Fibroblast of gingiva (primary cell): ENCODE results near the gene LENG9.
"Not testable (repeated sequence)": the region's sequence is repeated elsewhere in the genome, so short reads cannot be mapped to it uniquely, and the experiment has no call there.

Experiments
- DNase-seq: peaks from one replicate; pipeline ENCODE4 v3.0.0-alpha.2; 2011; ENCODE audit warnings: low read depth

The LENG9 gene

DNA sequence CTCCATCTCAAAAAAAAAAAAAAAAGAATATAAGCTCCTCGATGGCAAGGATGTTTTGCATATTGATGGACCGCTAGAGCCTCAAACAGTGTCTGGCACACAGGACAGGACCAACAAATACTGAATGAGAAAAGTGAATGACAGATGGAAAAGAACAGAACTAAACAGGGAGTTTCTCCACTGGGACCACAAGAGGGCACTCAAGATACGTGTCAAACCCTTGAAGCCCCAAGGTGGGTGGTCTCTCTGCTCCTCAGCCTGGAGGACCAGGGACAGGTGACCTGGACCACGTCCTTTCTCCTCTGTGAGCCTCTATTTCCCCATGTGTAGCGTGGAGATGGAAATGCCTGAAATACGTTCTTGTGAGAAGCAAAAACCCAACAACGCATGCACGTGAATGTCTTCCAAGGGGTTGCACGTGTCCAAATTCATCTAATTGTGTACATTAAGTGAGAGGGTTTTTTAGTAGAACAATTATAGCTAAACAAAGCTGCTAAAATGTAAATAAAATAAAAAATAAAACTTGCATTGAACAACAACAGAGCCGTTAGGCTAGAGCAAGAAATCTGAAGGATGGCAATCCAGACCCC is 15.2 kb upstream of the LENG9 start:
- peak; percentile 28 for DNase-seq

DNA sequence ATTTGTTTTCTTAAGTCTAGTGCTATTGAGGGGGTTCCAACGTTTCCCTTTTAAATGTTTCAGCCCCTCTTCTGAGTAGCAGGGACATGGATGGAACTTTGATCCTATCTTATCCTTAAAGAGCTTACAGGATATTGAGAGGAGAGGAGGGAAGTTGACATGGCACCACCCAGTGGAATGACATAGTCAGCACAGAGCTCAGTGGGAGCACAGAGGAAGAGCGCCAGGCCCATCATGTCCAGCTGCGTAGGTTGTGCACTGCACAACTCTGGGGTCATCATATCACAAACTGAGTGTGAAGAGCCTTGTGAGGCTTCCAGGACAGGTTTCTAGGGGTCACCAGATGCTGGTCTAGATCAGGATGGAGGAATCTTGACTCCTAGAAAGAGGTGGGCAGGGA is 14.1 kb upstream of the LENG9 start:
- no peak for DNase-seq

- DNase-seq = no peak
These were observed 12.1 kb upstream of the LENG9 start for GRCh38 chr19:54475706-54476105.

GRCh38 chr19:54473892-54474372 is 10.4 kb upstream of the LENG9 start:
- no peak for DNase-seq

- peak; percentile 91 for DNase-seq
These were observed 9.7 kb upstream of the LENG9 start, which contains the start of gene CDC42EP5 for GRCh38 chr19:54473071-54473891. Gene CDC42EP5, minus strand, starts transcription at chr19:54473296. Its CDS starts 7,749 bp downstream, at chr19:54465547.

DNA sequence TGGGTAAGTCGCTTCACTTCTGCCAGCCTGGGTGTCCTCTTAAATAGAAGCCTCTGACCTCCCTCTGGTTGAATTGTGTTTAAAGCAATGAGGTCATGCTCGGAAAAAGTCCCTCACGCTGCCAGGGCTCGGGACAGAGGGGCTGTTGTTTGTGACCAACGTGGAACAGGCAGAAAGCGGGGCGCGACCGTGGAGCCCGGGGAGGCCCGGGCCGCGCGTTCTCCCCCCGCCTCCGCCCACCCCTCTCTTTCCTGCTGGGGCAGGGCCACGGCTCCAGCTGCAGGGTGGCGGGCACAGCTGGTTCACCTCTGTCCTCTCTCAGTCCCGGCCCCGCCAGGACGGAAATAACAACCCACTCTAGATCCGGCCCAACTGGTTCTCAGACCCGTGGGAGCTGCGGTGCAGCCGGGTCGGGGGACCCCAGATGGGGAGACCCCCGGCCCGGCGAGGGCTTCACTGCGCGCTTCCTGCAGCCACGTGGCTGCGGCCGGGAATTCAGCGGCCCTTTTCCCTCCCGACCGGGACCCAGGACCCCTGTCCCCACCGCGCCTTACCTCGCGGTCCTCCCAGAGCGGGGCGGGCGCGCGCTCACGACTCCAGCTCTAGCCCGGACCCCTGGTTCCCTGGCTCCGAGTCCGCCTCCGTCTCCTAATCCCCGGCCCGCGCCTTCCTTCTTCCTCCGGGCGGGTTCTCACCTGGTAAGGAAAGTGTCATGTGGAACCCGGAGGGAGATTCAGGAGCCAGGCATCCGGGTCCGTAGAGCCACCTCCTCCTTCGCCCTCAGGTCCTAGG is 7.6 kb upstream of the LENG9 start:
- no peak for DNase-seq

DNA sequence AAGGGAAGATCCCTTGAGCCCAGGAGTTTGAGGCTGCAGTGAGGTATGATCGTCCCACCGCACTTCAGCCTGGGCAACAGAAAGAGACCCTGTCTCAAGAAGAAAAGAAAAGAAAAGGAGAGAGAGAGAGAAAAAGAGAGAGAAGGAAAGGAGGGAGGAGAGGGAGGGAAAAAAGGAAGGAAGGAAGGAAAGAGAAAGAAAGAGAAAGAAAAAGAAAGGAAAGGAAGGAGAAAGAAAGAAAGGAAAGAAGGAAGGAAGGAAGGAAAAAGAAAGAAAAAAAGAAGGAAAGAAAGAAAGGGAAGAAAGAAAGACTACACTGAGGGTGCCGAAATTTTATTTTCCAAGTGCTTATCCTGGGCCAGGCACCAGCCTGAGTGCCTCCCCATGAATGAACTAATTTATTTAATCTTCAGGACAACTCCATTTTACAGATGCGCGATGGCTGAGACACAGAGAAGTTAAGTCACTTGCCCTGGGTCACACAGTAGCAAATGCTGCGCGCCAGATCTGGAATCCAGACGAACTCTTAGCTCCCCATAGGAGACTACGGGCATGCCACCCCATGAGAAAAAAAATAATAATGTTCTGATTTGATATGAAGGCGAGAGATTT is 6.8 kb upstream of the LENG9 start:
- no peak for DNase-seq

- DNase-seq = no peak
These were observed 5.9 kb upstream of the LENG9 start for GRCh38 chr19:54469496-54469934.

- DNase-seq = not testable (repeated sequence)
These were observed 2.5 kb upstream of the LENG9 start for GRCh38 chr19:54466110-54466480.

DNA sequence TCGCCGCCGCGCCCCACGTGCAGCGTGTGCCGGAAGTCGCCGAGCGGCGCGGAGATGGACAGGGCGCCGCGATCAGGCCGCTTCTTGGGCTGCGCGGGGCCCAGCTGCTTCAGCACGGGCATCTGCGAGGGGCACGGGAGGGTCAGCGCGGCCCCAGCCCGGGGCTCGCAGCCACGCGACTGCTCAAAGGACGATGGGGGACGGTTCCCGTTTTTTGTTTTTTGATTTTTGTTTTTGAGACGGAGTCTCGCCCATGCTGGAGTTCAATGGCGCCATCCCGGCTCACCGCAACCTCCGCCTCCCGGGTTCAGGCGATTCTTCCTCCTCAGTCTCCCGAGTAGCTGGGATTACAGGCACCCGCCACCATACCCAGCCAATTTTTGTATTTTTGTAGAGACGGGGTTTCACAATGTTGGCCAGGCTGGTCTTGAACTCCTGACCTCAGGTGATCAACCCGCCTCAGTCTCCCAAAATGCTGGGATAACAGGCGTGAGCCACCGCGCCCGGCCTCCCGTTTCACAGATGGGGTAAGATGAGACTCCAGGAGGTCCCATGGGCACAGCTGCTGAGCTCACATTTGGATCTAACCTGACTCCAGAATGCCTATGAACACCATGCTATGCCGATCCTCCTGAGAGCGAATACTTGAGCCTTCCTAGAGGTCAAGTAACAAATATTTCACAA is 2.0 kb upstream of the LENG9 start:
- no peak for DNase-seq

GRCh38 chr19:54464630-54465425 is 1.2 kb upstream of the LENG9 start:
- DNase-seq = peak; percentile 84

GRCh38 chr19:54464044-54464629 is 559 bp upstream of the LENG9 start:
- DNase-seq = peak; percentile 65

GRCh38 chr19:54462655-54463530 is 685 bp downstream of the LENG9 start:
- DNase-seq = peak; percentile 59

DNA sequence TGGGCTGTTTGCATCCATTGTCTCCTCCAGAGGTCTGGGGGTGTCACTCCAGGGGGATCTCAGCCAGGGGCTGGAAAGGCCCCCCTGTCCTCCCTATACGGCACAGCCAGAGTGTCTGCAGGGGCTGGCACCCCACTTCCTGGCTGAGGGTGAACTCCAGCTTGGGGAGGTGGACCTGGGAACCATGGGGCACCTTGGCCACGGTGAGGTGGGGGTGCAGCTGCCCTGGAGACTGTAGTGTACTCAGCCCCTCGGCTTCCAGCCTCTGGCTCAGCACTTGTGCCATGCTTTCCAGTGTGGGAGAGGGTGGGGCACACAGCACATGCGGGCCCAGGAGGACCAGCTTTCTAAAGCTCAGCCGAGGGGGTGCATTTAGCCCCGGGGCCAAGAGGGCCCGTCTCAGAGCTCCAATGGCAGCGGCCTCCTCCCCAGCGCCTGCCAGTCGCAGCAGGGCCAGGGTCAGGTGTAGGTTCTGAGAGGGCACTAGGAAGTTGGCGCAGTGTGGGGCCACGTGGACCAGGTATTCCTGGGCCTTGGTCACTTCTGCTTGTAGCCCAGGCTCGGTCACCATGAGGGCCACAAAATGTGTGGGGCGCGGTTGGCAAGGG is 1.4 kb downstream of the LENG9 start:
- no peak for DNase-seq

DNA sequence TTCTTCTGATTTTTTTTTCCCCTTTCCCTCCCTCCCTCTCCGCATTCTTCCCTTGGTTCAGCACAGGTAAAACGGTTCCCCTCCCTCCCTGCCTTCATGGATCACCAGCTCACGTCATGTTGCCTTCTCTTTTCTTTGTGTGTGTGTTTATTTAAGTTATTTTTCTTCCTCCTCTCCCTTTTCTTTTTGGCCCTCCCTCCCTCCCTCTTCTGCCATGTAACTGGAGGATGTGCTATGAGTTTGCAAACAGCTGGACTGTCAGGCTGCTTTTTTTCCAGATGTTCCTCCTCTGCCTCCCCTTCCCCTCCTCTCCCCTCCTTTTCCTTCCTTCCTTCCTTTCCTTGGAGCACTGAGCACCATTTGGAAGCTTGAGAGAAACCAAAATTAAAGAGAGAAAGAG is 2.0 kb downstream of the LENG9 start:
- no peak for DNase-seq

DNA sequence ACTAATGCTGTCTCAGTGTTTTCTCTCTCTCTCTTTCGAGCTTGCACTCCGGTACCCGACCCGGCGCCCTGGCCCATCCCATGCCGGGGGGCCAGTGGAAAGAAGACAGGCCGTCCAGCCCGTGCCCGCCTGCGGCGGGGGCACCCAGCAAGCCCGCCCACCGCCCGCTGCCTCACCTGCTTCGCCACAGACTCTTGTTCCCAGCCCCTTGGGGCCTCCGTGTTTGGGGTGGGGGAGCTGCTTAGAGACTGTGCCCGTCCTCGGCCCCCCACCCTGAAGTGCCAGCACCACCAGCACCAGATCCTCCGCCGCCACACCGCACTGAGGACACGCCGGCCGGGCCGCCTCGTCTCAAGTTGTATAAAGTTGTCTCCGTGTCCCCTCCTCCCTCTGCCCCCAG is 2.4 kb downstream of the LENG9 start:
- DNase-seq = no peak

DNA sequence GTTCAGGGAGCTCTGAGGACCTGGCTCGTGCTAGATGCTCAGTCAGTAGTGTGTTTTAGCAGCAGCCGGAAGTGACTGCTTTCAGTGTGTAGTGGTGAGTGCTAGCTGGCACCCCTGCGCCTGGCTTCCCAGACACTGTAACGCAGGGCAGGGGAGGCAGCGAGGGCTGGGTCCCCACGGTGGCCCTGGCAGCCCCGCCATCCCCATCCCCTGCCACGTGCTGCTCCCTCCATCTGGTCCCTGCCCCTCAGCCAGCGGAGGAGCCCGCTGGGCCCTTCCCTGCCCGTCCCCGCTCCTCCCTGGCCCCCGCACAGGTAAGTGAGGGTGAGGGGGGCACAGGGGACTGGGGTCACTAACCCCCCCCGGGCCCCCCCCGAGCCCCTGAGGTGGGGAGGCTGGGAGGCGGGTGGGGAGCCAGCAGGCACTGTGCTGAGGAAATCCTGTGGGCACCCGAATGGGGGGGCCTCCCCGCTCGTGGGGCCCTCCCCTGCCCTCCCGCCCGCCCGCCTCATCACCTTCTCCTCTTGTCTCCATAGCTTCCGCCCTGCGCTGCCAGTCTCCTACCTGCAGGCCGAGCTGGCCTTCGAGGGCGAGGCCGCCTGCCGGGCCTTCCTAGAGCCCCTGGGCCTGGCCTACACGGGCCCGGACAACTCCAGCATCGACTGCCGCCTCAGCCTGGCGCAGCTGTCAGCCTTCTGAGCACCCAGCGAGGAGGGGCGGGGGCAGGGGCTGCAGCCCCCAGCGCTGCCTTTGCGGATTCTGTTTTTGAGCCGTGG is 3.2 kb downstream of the LENG9 start:
- DNase-seq = no peak
